Caco-2 (cell line): ENCODE results near the gene GIPC2. TPM values are rescaled to one million over a fixed set of nuclear protein-coding genes. Genes with fewer than 3 reads are reported as not detected.
A peak's percentile ranks its signal among the peaks of the same experiment; 100 is the strongest.

Experiments
- BruUV-seq: library from RNA; stranded (reverse); fragments of 400-500 nt; replicated peaks from 2 replicates; lab custom pipeline; 2021; lab: Mats Ljungman, UMichigan
- CTCF ChIA-PET: fragments of 300-600 bp; sonication (Branson Sonifier 250); formaldehyde crosslinking; loops from one replicate; lab custom pipeline; 2022; ENCODE audit warnings: antibody characterized with exemption; lab: Charles Lee
- POLR2A ChIA-PET: fragments of 300-600 bp; sonication (Branson Sonifier 250); formaldehyde crosslinking; loops from one replicate; lab custom pipeline; 2022; ENCODE audit warnings: antibody characterized with exemption; lab: Charles Lee
- DNase-seq, 2 experiments: peaks; one replicate each; pipeline versions ENCODE4 v3.0.0 to v3.0.0-alpha.2; 2020 to 2022
- H3K27me3 ChIP-seq: replicated peaks from 2 replicates; pipeline ENCODE4 v1.6.0; 2011; ENCODE audit warnings: low read length; ENCODE audit not compliant: control insufficient read depth, insufficient read depth
- H3K36me3 ChIP-seq: 2 replicates; pipeline ENCODE4 v1.5.1; 2011; ENCODE audit warnings: low read length; ENCODE audit not compliant: control insufficient read depth, insufficient read depth
- H3K4me1 ChIP-seq: fragments of 250-450 bp; sonication (Bioruptor Pico); 2 replicates; pipeline ENCODE4 v1.5.1; 2020; ENCODE audit warnings: mild to moderate bottlenecking
- H3K4me3 ChIP-seq: 2 replicates; pipeline ENCODE4 v1.5.1; 2011; ENCODE audit warnings: low read depth, mild to moderate bottlenecking, control low read depth, low read length
- H3K9me3 ChIP-seq: fragments of 250-450 bp; sonication (Bioruptor Pico); 2 replicates; pipeline ENCODE4 v1.5.1; 2020; ENCODE audit warnings: mild to moderate bottlenecking, moderate library complexity
- H3K27ac Mint-ChIP-seq: one replicate; pipeline ENCODE4 v1.8.0; 2022; ENCODE audit warnings: mixed read lengths; ENCODE audit not compliant: unreplicated experiment
- H3K27me3 Mint-ChIP-seq: one replicate; pipeline ENCODE4 v1.8.0; 2022; ENCODE audit warnings: mixed read lengths; ENCODE audit not compliant: insufficient read depth, unreplicated experiment
- H3K36me3 Mint-ChIP-seq: one replicate; pipeline ENCODE4 v1.8.0; 2022; ENCODE audit warnings: mild to moderate bottlenecking, mixed read lengths; ENCODE audit not compliant: insufficient read depth, unreplicated experiment
- H3K4me1 Mint-ChIP-seq: one replicate; pipeline ENCODE4 v1.8.0; 2022; ENCODE audit warnings: low read depth, mixed read lengths; ENCODE audit not compliant: unreplicated experiment
- H3K4me3 Mint-ChIP-seq: one replicate; pipeline ENCODE4 v1.8.0; 2022; ENCODE audit warnings: mild to moderate bottlenecking, moderate library complexity, mixed read lengths; ENCODE audit not compliant: unreplicated experiment
- H3K9me3 Mint-ChIP-seq: one replicate; pipeline ENCODE4 v1.8.0; 2022; ENCODE audit warnings: mixed read lengths; ENCODE audit not compliant: unreplicated experiment
- intact Hi-C: fragments of 100-400 bp; cut with micrococcal nuclease; formaldehyde crosslinking; loops from one replicate; pipeline ENCODE4 v1.10.0; 2022; ENCODE audit not compliant: unreplicated experiment
- total RNA-seq: library from RNA; stranded (reverse); gene quantifications from 2 replicates; pipeline ENCODE4 v1.2.3, GENCODE V29; 2022
- TF ChIP-seq, protein P1 (sequence below), 2 experiments: fragments of 200-600 bp in 1 of 2; IDR thresholded peaks; 1 replicate in 1 of 2; 2 replicates in 1 of 2; pipeline versions ENCODE4 v1.5.1 to v1.8.0; 2011 to 2022; ENCODE audit warnings: antibody characterized with exemption in 1 of 2, control low read depth in 1 of 2, inconsistent platforms in 1 of 2, low read depth in 1 of 2, low read length in 1 of 2, mild to moderate bottlenecking in 1 of 2, moderate library complexity in 1 of 2; ENCODE audit not compliant: insufficient read depth in 1 of 2, severe bottlenecking in 1 of 2, unreplicated experiment in 1 of 2

The GIPC2 gene
- total RNA-seq, 1 experiment from 2014 or later = 4.4 TPM

GRCh38 chr1:78040484-78041089 is 5.2 kb upstream of the GIPC2 start:
- Mint-ChIP-seq H3K9me3 (no peaks in the 10 kb centered on the region), H3K4me3 (no peak overlapping the region), H3K27me3 (no peaks in the 10 kb centered on the region), H3K27ac (no peak overlapping the region), H3K36me3 (no peaks in the 10 kb centered on the region), H3K4me1 (peaks cover 7% of the 10 kb centered on the region)
- no peaks in the 10 kb centered on the region for H3K9me3 ChIP-seq
- ChIA-PET POLR2A (no interaction called here), CTCF (no interaction called here)
- H3K27me3 ChIP-seq = no peaks in the 10 kb centered on the region
- intact Hi-C loops = no loop called here
- no peaks in the 10 kb centered on the region for H3K4me1 ChIP-seq
- no peaks in the 10 kb centered on the region for H3K36me3 ChIP-seq
- BruUV-seq = no TSS peak
- TF ChIP-seq, protein P1, sequence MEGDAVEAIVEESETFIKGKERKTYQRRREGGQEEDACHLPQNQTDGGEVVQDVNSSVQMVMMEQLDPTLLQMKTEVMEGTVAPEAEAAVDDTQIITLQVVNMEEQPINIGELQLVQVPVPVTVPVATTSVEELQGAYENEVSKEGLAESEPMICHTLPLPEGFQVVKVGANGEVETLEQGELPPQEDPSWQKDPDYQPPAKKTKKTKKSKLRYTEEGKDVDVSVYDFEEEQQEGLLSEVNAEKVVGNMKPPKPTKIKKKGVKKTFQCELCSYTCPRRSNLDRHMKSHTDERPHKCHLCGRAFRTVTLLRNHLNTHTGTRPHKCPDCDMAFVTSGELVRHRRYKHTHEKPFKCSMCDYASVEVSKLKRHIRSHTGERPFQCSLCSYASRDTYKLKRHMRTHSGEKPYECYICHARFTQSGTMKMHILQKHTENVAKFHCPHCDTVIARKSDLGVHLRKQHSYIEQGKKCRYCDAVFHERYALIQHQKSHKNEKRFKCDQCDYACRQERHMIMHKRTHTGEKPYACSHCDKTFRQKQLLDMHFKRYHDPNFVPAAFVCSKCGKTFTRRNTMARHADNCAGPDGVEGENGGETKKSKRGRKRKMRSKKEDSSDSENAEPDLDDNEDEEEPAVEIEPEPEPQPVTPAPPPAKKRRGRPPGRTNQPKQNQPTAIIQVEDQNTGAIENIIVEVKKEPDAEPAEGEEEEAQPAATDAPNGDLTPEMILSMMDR (IDR thresholded peaks at IDR 0.05; ENCODE audit: insufficient read depth in 1 of 2, low read depth in 1 of 2, low read length in 1 of 2, severe bottlenecking in 1 of 2, unreplicated experiment in 1 of 2) = no peak
- no peak overlapping the region for H3K4me3 ChIP-seq
- DNase-seq = no peak

- BruUV-seq = no TSS peak
- POLR2A ChIA-PET = no interaction called here
- no peak overlapping the region for H3K4me3 ChIP-seq
- CTCF ChIA-PET = no interaction called here
- H3K36me3 Mint-ChIP-seq = no peaks in the 10 kb centered on the region
- intact Hi-C loops = no loop called here
- no peaks in the 10 kb centered on the region for H3K27me3 ChIP-seq
- peaks cover 7% of the 10 kb centered on the region for H3K4me1 Mint-ChIP-seq
- 0 out of 2 replicates have a peak, but pooled peaks cover 3% of the 10 kb centered on the region for H3K4me1 ChIP-seq
- H3K4me3 Mint-ChIP-seq = no peak overlapping the region
- no peaks in the 10 kb centered on the region for H3K27me3 Mint-ChIP-seq
- H3K9me3 ChIP-seq = no peaks in the 10 kb centered on the region
- TF ChIP-seq, protein P1 (IDR thresholded peaks at IDR 0.05; ENCODE audit: insufficient read depth in 1 of 2, low read depth in 1 of 2, low read length in 1 of 2, severe bottlenecking in 1 of 2, unreplicated experiment in 1 of 2) = no peak
- no peaks in the 10 kb centered on the region for H3K36me3 ChIP-seq
- no peak for DNase-seq
- no peak overlapping the region for H3K27ac Mint-ChIP-seq
- H3K9me3 Mint-ChIP-seq = no peaks in the 10 kb centered on the region
These were observed 2.3 kb upstream of the GIPC2 start for GRCh38 chr1:78043436-78043835.

DNA sequence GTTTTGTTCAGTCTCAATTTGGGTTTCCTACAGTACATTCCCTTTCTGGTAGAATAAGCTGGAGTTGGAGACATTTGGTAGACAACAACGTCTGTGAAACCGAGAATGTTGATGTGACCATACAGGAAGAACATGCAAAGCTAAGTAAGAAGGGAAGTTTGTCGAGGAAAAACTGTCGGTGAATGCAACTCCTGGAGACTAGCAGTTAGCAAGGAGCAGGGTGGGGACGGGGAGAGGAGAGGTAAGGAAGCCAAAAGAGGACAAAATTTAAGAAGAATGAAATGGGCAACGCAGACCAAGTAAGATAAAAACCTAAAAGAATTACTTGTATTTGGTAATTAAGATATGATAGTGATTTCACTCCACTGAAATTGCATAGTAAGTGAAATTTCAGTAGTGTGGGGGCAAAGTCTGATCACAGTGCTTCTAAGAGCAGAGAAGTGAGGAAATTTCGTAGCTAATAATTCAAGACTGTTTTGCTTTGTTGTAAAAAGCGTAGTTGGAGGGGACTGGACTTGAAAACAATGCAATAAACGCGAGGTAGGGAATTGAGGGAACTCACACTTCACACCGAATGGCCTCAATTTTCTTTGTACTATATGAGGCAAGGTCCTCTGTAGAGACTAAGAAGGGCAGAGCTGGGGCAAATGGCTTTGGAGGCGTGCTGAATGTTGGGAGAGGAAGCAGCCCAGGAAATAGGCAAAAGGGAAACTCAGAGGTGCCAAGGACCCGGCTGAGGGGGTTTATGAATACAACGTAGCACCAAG is 787 bp upstream of the GIPC2 start:
- POLR2A ChIA-PET = interaction anchor here (3.5 kb wide), 1 partner anchor 40 kb away, joined by 15 read pairs; the partner anchor contains the start of gene DNAJB4
- Histone ChIP-seq H3K36me3 (no peaks in the 10 kb centered on the region), H3K27me3 (no peaks in the 10 kb centered on the region), H3K4me1 (0 out of 2 replicates have a peak, but pooled peaks cover 3% of the 10 kb centered on the region), H3K9me3 (no peaks in the 10 kb centered on the region), H3K4me3 (no peak overlapping the region; the same call in 1 of the 2 replicates)
- no peaks in the 10 kb centered on the region for H3K36me3 Mint-ChIP-seq
- H3K4me1 Mint-ChIP-seq = peaks cover 7% of the 10 kb centered on the region
- no TSS peak for BruUV-seq
- TF ChIP-seq, protein P1 (IDR thresholded peaks at IDR 0.05; ENCODE audit: insufficient read depth in 1 of 2, low read depth in 1 of 2, low read length in 1 of 2, severe bottlenecking in 1 of 2, unreplicated experiment in 1 of 2) = no peak
- H3K27ac Mint-ChIP-seq = peak overlapping the region; percentile 70
- CTCF ChIA-PET = no interaction called here
- intact Hi-C loops = loop anchor here (1.0 to 5.0 kb wide), 2 partner anchors 41 to 68 kb away; partner anchors contain the start of genes DNAJB4 and FUBP1
- H3K4me3 Mint-ChIP-seq = peak overlapping the region; percentile 77
- no peak for DNase-seq
- H3K9me3 Mint-ChIP-seq = no peaks in the 10 kb centered on the region
- H3K27me3 Mint-ChIP-seq = no peaks in the 10 kb centered on the region
